ENCODE measurements around the gene GNL2. TPM values are rescaled to one million over a fixed set of nuclear protein-coding genes. Genes with fewer than 3 reads are reported as not detected.
A peak's percentile ranks its signal among the peaks of the same experiment; 100 is the strongest.

The GNL2 gene
- total and polyA plus RNA-seq, 2 donors (not counting 1 experiment from before 2014, with no cell fraction given): 15.7 to 44.0 TPM

DNA sequence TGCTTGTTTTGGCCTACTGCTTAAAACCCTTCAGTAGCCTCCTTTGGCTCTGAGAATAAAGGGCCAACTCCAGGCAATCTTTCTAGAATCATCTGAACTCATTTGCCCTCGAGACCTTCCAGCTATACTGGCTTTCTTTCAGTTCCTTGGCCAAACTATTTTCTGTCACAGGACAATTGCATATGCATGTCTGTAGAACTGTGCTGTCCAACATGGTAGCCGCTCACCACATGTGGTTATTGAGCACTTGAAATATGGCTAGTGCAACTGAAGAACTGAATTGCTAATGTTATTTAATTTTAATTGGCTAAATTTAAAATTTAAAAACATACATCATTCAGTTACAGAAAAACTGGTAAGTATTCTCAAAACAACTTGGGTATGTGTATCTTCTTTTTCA is 14.3 kb upstream of the GNL2 start:
- H3K9ac ChIP-seq (ENCODE audit: low read length): no peak overlapping the region
- no peak for TF ChIP-seq EZH2 (IDR thresholded peaks at IDR 0.05; ENCODE audit: borderline replicate concordance, insufficient read depth, low read depth, low read length, poor library complexity, severe bottlenecking)
- TF ChIP-seq, protein P1, sequence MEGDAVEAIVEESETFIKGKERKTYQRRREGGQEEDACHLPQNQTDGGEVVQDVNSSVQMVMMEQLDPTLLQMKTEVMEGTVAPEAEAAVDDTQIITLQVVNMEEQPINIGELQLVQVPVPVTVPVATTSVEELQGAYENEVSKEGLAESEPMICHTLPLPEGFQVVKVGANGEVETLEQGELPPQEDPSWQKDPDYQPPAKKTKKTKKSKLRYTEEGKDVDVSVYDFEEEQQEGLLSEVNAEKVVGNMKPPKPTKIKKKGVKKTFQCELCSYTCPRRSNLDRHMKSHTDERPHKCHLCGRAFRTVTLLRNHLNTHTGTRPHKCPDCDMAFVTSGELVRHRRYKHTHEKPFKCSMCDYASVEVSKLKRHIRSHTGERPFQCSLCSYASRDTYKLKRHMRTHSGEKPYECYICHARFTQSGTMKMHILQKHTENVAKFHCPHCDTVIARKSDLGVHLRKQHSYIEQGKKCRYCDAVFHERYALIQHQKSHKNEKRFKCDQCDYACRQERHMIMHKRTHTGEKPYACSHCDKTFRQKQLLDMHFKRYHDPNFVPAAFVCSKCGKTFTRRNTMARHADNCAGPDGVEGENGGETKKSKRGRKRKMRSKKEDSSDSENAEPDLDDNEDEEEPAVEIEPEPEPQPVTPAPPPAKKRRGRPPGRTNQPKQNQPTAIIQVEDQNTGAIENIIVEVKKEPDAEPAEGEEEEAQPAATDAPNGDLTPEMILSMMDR (IDR thresholded peaks at IDR 0.05): no peak
- Mint-ChIP-seq H3K27ac (no peak overlapping the region), H3K4me3 (no peak overlapping the region), H3K27me3 (peaks cover 19% of the 10 kb centered on the region), H3K4me1 (no peaks in the 10 kb centered on the region), H3K9me3 (ENCODE audit: insufficient read depth) (no peaks in the 10 kb centered on the region)
- H3K9me3 ChIP-seq (ENCODE audit: control extremely low read depth in 1 of 3, control insufficient read depth in 2 of 3, insufficient read depth in 1 of 3, low read length in 2 of 3): no peaks in the 10 kb centered on the region
- 63% methylated on average over 1 of the region's 2 CpGs for WGBS (ENCODE audit: insufficient coverage)
- no peak overlapping the region for H3K4me3 ChIP-seq (ENCODE audit: control extremely low read depth in 1 of 5, extremely low read depth in 1 of 5, insufficient read depth in 1 of 5, low read depth in 2 of 5, low read length in 4 of 5)
- H3K4me2 ChIP-seq (replicated peaks; ENCODE audit: low read depth, low read length, poor library complexity, severe bottlenecking): no peak overlapping the region
- no peaks in the 10 kb centered on the region for H4K20me1 ChIP-seq (ENCODE audit: control insufficient read depth, insufficient read depth, low read length, poor library complexity, severe bottlenecking)
- H3K36me3 ChIP-seq (replicated peaks in 1 of 2; ENCODE audit: control extremely low read depth in 1 of 2, control insufficient read depth in 1 of 2, extremely low read depth in 1 of 2, insufficient read depth in 2 of 2, low read length in 1 of 2): no peaks in the 10 kb centered on the region
- peaks cover 0 to 4% (median 2%) of the 10 kb centered on the region in 4 experiments for H3K27me3 ChIP-seq (replicated peaks in 1 of 4; ENCODE audit: control extremely low read depth in 1 of 4, control insufficient read depth in 3 of 4, insufficient read depth in 4 of 4, low read length in 3 of 4)
- H3K27ac ChIP-seq (ENCODE audit: low read length in 2 of 2): no peak overlapping the region
- H3K4me1 ChIP-seq (ENCODE audit: control insufficient read depth in 2 of 2, insufficient read depth in 2 of 2, low read length in 2 of 2): no peaks in the 10 kb centered on the region
- no peaks in the 10 kb centered on the region for H3K79me2 ChIP-seq (ENCODE audit: control insufficient read depth, insufficient read depth, low read length)
- CTCF ChIA-PET: interaction anchor here (1.1 to 13.5 kb wide), 2 partner anchors 10 to 70 kb away, joined by 3 to 328 read pairs; no protein-coding TSS in a partner anchor
- ATAC-seq (ENCODE audit: low read depth) (no peak), DNase-seq (no peak)
- H2AFZ ChIP-seq (ENCODE audit: insufficient read depth, low read depth, low read length, poor library complexity, severe bottlenecking): no peak overlapping the region
- intact Hi-C loops (cut with micrococcal nuclease): no loop called here
- POLR2A ChIA-PET: interaction anchor here (0.6 kb wide), 1 partner anchor 79 kb away, joined by 3 read pairs; no protein-coding TSS in a partner anchor

DNA sequence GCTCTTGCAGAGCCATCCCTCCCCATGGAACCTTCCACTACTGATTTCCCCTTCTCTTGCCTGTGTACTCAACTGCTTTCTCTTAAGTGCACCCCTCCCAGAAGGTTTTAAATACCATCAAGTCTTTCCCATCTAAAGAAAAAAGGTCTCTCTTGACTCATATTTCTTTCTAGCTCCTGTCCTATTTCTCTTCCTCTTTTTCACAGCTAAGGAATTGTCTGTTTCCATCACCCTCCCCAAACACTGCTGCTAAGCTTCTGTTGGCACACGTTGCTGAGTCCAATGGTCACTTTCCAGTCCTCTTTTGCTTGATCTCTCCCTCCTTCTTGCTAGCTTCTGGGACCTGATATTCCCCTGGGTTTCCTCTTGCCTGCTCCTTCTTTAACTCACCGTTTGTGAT is 13.3 kb upstream of the GNL2 start:
- no peak overlapping the region for H3K27ac Mint-ChIP-seq
- no peak for ATAC-seq (ENCODE audit: low read depth)
- no peak overlapping the region for H3K9ac ChIP-seq (ENCODE audit: low read length)
- H3K27me3 Mint-ChIP-seq: peaks cover 15% of the 10 kb centered on the region
- H4K20me1 ChIP-seq (ENCODE audit: control insufficient read depth, insufficient read depth, low read length, poor library complexity, severe bottlenecking): no peaks in the 10 kb centered on the region
- no peaks in the 10 kb centered on the region for H3K36me3 ChIP-seq (replicated peaks in 1 of 2; ENCODE audit: control extremely low read depth in 1 of 2, control insufficient read depth in 1 of 2, extremely low read depth in 1 of 2, insufficient read depth in 2 of 2, low read length in 1 of 2)
- H3K9me3 Mint-ChIP-seq (ENCODE audit: insufficient read depth): no peaks in the 10 kb centered on the region
- H3K4me1 Mint-ChIP-seq: no peaks in the 10 kb centered on the region
- H3K79me2 ChIP-seq (ENCODE audit: control insufficient read depth, insufficient read depth, low read length): no peaks in the 10 kb centered on the region
- H2AFZ ChIP-seq (ENCODE audit: insufficient read depth, low read depth, low read length, poor library complexity, severe bottlenecking): peak overlapping the region; percentile 27
- ChIA-PET POLR2A (no interaction called here), CTCF (interaction anchor here (1.1 to 13.5 kb wide), 2 partner anchors 9 to 71 kb away, joined by 3 to 328 read pairs; no protein-coding TSS in a partner anchor)
- H3K4me3 Mint-ChIP-seq: no peak overlapping the region
- TF ChIP-seq, protein P1 (IDR thresholded peaks at IDR 0.05): no peak
- no peak for TF ChIP-seq EZH2 (IDR thresholded peaks at IDR 0.05; ENCODE audit: borderline replicate concordance, insufficient read depth, low read depth, low read length, poor library complexity, severe bottlenecking)
- no peaks in the 10 kb centered on the region for H3K9me3 ChIP-seq (ENCODE audit: control extremely low read depth in 1 of 3, control insufficient read depth in 2 of 3, insufficient read depth in 1 of 3, low read length in 2 of 3)
- WGBS (ENCODE audit: insufficient coverage): 38% methylated on average over 1 of the region's 2 CpGs
- no peaks in the 10 kb centered on the region for H3K4me1 ChIP-seq (ENCODE audit: control insufficient read depth in 2 of 2, insufficient read depth in 2 of 2, low read length in 2 of 2)
- H3K4me3 ChIP-seq (ENCODE audit: control extremely low read depth in 1 of 5, extremely low read depth in 1 of 5, insufficient read depth in 1 of 5, low read depth in 2 of 5, low read length in 4 of 5): no peak overlapping the region
- no peak overlapping the region for H3K4me2 ChIP-seq (replicated peaks; ENCODE audit: low read depth, low read length, poor library complexity, severe bottlenecking)
- H3K27me3 ChIP-seq (replicated peaks in 1 of 4; ENCODE audit: control extremely low read depth in 1 of 4, control insufficient read depth in 3 of 4, insufficient read depth in 4 of 4, low read length in 3 of 4): peaks cover 0 to 4% (median 2%) of the 10 kb centered on the region in 4 experiments
- intact Hi-C loops (cut with micrococcal nuclease): no loop called here
- DNase-seq: no peak
- H3K27ac ChIP-seq (ENCODE audit: low read length in 2 of 2): no peak overlapping the region
